Neural cell (in vitro differentiated cells): ENCODE results near the gene RGS6. TPM values are rescaled to one million over a fixed set of nuclear protein-coding genes. Genes with fewer than 3 reads are reported as not detected.

Experiments
- H2AFZ ChIP-seq: fragments of 200-600, 300-800 bp; sonication (generic), shearing (Covaris generic); 2 replicates; pipeline ENCODE4 v1.6.0; 2014; ENCODE audit warnings: low read depth, mild to moderate bottlenecking, antibody characterized with exemption, low read length, moderate library complexity
- H3F3A ChIP-seq: fragments of 200-600 bp; shearing (Covaris generic); 2 replicates; pipeline ENCODE4 v1.6.1; 2016; ENCODE audit warnings: mild to moderate bottlenecking, moderate library complexity, mixed read lengths, antibody characterized with exemption, low read length; ENCODE audit not compliant: insufficient read depth, poor library complexity, severe bottlenecking
- H3K27ac ChIP-seq: fragments of 200-600, 300-800 bp; sonication (generic), shearing (Covaris generic); 2 replicates; pipeline ENCODE4 v1.5.1; 2014; ENCODE audit warnings: mild to moderate bottlenecking, low read length, moderate library complexity
- H3K27me3 ChIP-seq: fragments of 300-800, 200-600 bp; sonication (generic), shearing (Covaris generic); 2 replicates; pipeline ENCODE4 v1.6.0; 2014; ENCODE audit warnings: mild to moderate bottlenecking, low read depth, low read length, moderate library complexity; ENCODE audit not compliant: insufficient read depth
- H3K36me3 ChIP-seq: fragments of 300-800, 200-600 bp; sonication (generic), shearing (Covaris generic); 2 replicates; pipeline ENCODE4 v1.5.1; 2014; ENCODE audit warnings: mild to moderate bottlenecking, antibody characterized with exemption, low read length, moderate library complexity; ENCODE audit not compliant: insufficient read depth
- H3K4me2 ChIP-seq: fragments of 300-800, 200-600 bp; sonication (generic), shearing (Covaris generic); 2 replicates; pipeline ENCODE4 v1.6.0; 2014; ENCODE audit warnings: mild to moderate bottlenecking, low read length
- H3K4me3 ChIP-seq: fragments of 300-800, 200-600 bp; sonication (generic), shearing (Covaris generic); 2 replicates; pipeline ENCODE4 v1.5.1; 2014; ENCODE audit warnings: mild to moderate bottlenecking, low read length, moderate library complexity
- H3K79me2 ChIP-seq: fragments of 200-600 bp; shearing (Covaris generic); replicated peaks from 2 replicates; pipeline ENCODE4 v1.6.0; 2014; ENCODE audit warnings: mild to moderate bottlenecking, low read length, moderate library complexity; ENCODE audit not compliant: insufficient read depth
- H3K9ac ChIP-seq: fragments of 300-800, 200-600 bp; sonication (generic), shearing (Covaris generic); 2 replicates; pipeline ENCODE4 v1.6.1; 2016; ENCODE audit warnings: mild to moderate bottlenecking, low read length, mixed read lengths
- H3K9me2 ChIP-seq: fragments of 200-600 bp; shearing (Covaris generic); 2 replicates; pipeline ENCODE4 v1.6.1; 2016; ENCODE audit warnings: mild to moderate bottlenecking, low read length, mixed read lengths; ENCODE audit not compliant: insufficient read depth
- H3K9me3 ChIP-seq: fragments of 200-600, 300-800 bp; sonication (generic), shearing (Covaris generic); 2 replicates; pipeline ENCODE4 v1.6.1; 2016; ENCODE audit warnings: mild to moderate bottlenecking, mixed run types, low read length, moderate library complexity, mixed read lengths
- H4K20me1 ChIP-seq: fragments of 200-600 bp; shearing (Covaris generic); 2 replicates; pipeline ENCODE4 v1.6.1; 2016; ENCODE audit warnings: mild to moderate bottlenecking, mixed run types; ENCODE audit not compliant: insufficient read depth
- CTCF ChIP-seq: fragments of 450-650 bp; IDR thresholded peaks from 2 replicates; pipeline ENCODE4 v1.5.1; 2014; ENCODE audit warnings: antibody characterized with exemption, mild to moderate bottlenecking, moderate library complexity; ENCODE audit not compliant: poor library complexity, severe bottlenecking
- EP300 ChIP-seq: fragments of 450-650 bp; conservative IDR thresholded peaks from 2 replicates; pipeline ENCODE4 v1.6.1; 2014; ENCODE audit warnings: antibody characterized with exemption, mild to moderate bottlenecking, moderate library complexity; ENCODE audit not compliant: poor library complexity, severe bottlenecking
- EZH2 ChIP-seq: fragments of 200-600, 300-800 bp; shearing (Covaris generic), sonication (generic); IDR thresholded peaks from 2 replicates; pipeline ENCODE4 v1.6.1; 2014; ENCODE audit warnings: antibody characterized with exemption, low read length, borderline replicate concordance, mild to moderate bottlenecking; ENCODE audit not compliant: insufficient read depth, poor library complexity, severe bottlenecking
- MXI1 ChIP-seq: fragments of 450-650 bp; conservative IDR thresholded peaks from 2 replicates; pipeline ENCODE4 v1.6.1; 2014; ENCODE audit warnings: antibody characterized with exemption, mild to moderate bottlenecking; ENCODE audit not compliant: poor library complexity, severe bottlenecking
- POLR2AphosphoS5 ChIP-seq: IDR thresholded peaks from 2 replicates; pipeline ENCODE4 v1.6.1; 2012
- RAD21 ChIP-seq: fragments of 450-650 bp; conservative IDR thresholded peaks from 2 replicates; pipeline ENCODE4 v1.6.1; 2014; ENCODE audit warnings: antibody characterized with exemption, mild to moderate bottlenecking, moderate library complexity
- REST ChIP-seq: IDR thresholded peaks from 2 replicates; pipeline ENCODE4 v1.6.1; 2012; ENCODE audit warnings: borderline replicate concordance
- SMC3 ChIP-seq: fragments of 450-650 bp; conservative IDR thresholded peaks from 2 replicates; pipeline ENCODE4 v1.6.1; 2014; ENCODE audit warnings: antibody characterized with exemption, mild to moderate bottlenecking, moderate library complexity; ENCODE audit not compliant: poor library complexity
- TAF1 ChIP-seq: IDR thresholded peaks from 2 replicates; pipeline ENCODE4 v1.6.1; 2012; ENCODE audit warnings: low read depth
- polyA plus RNA-seq: library from polyadenylated mRNA; depleted of rRNA; stranded (reverse); fragments of >200 nt; gene quantifications from 2 replicates; pipeline ENCODE4 v1.2.3, GENCODE V29; 2014

The RGS6 gene
- polyA plus RNA-seq, 1 donor from 2014 or later, result 7.3 TPM

- Histone ChIP-seq H4K20me1 (no peaks in the 10 kb centered on the region), H3F3A (no peaks in the 10 kb centered on the region), H3K79me2 (no peaks in the 10 kb centered on the region), H3K27me3 (no peaks in the 10 kb centered on the region), H3K9ac (no peak overlapping the region), H3K9me3 (no peaks in the 10 kb centered on the region), H3K4me3 (no peak overlapping the region), H2AFZ (no peak overlapping the region), H3K27ac (no peak overlapping the region), H3K9me2 (no peaks in the 10 kb centered on the region), H3K36me3 (no peaks in the 10 kb centered on the region), H3K4me2 (no peak overlapping the region)
- no peak for TF ChIP-seq CTCF
- no peak for TF ChIP-seq EP300
- no peak for TF ChIP-seq RAD21
- no peak for TF ChIP-seq POLR2AphosphoS5
- no peak for TF ChIP-seq TAF1
- no peak for TF ChIP-seq MXI1
- TF ChIP-seq SMC3, result no peak
- no peak for TF ChIP-seq EZH2
- no peak for TF ChIP-seq REST
These were observed 311.4 kb downstream of the RGS6 start for GRCh38 chr14:72243309-72244293.

- Histone ChIP-seq H2AFZ (no peak overlapping the region), H3K4me2 (no peak overlapping the region), H3K36me3 (no peaks in the 10 kb centered on the region), H3K9ac (no peak overlapping the region), H3K27ac (no peak overlapping the region), H4K20me1 (no peaks in the 10 kb centered on the region), H3K9me3 (no peaks in the 10 kb centered on the region), H3F3A (no peaks in the 10 kb centered on the region), H3K4me3 (no peak overlapping the region), H3K9me2 (no peaks in the 10 kb centered on the region), H3K79me2 (no peaks in the 10 kb centered on the region), H3K27me3 (no peaks in the 10 kb centered on the region)
- TF ChIP-seq RAD21 (no peak), MXI1 (no peak), EP300 (no peak), SMC3 (no peak), TAF1 (no peak)
These were observed 315.8 kb downstream of the RGS6 start for GRCh38 chr14:72247896-72248465.
